Stimulated activated CD4-positive, alpha-beta T cell treated with anti-CD3 and anti-CD28 coated beads, Interleukin-12 subunit alpha, Interleukin-12 subunit beta, amount 100 ng/mL, for 24 hours (primary cell): ENCODE data around the gene SLC45A1.

Source experiments
- DNase-seq, 2 experiments: peaks; one replicate each; pipeline ENCODE4 v3.0.0-alpha.2; 2020; ENCODE audit warnings: low read depth in 2 of 2

Gene SLC45A1

GRCh38 chr1:8311068-8311718, 6.7 kb upstream of the SLC45A1 start:
- no peak for DNase-seq

- DNase-seq, result no peak
Measured at GRCh38 chr1:8312235-8313218, 5.4 kb upstream of the SLC45A1 start.

GRCh38 chr1:8313231-8313630, 4.7 kb upstream of the SLC45A1 start:
- no peak for DNase-seq

- peak; percentile 13 to 26 for DNase-seq
Measured at GRCh38 chr1:8314346-8315280, 3.3 kb upstream of the SLC45A1 start.

GRCh38 chr1:8315573-8316475, 2.1 kb upstream of the SLC45A1 start:
- no peak for DNase-seq

GRCh38 chr1:8318436-8318835, 522 bp downstream of the SLC45A1 start:
- DNase-seq, result no peak

- DNase-seq, result no peak
Measured at GRCh38 chr1:8321612-8322011, 3.7 kb downstream of the SLC45A1 start.

- no peak for DNase-seq
Measured at GRCh38 chr1:8323706-8324105, 5.8 kb downstream of the SLC45A1 start.

GRCh38 chr1:8324176-8324810, 6.4 kb downstream of the SLC45A1 start:
- DNase-seq, result no peak

- no peak for DNase-seq
Measured at GRCh38 chr1:8325771-8326170, 7.9 kb downstream of the SLC45A1 start.

GRCh38 chr1:8326265-8326664, 8.4 kb downstream of the SLC45A1 start:
- no peak for DNase-seq

- no peak for DNase-seq
Measured at GRCh38 chr1:8328271-8328670, 10.4 kb downstream of the SLC45A1 start.

GRCh38 chr1:8329439-8329838, 11.5 kb downstream of the SLC45A1 start:
- no peak for DNase-seq

- DNase-seq, result no peak
Measured at GRCh38 chr1:8329858-8330257, 11.9 kb downstream of the SLC45A1 start.

GRCh38 chr1:8330271-8331125, 12.6 kb downstream of the SLC45A1 start:
- DNase-seq, result no peak

GRCh38 chr1:8332806-8333205, 14.9 kb downstream of the SLC45A1 start:
- no peak for DNase-seq

GRCh38 chr1:8333246-8333987, 15.5 kb downstream of the SLC45A1 start:
- DNase-seq, result no peak

GRCh38 chr1:8334106-8334851, 16.4 kb downstream of the SLC45A1 start:
- no peak for DNase-seq
